GM12865 (cell line): Measurements from ENCODE around the gene RDX.

Source experiments
- DNase-seq: peaks from one replicate; pipeline ENCODE4 v3.0.0; 2010; ENCODE audit warnings: low read depth
- H3K4me3 ChIP-seq: 2 replicates; pipeline ENCODE4 v1.5.1; 2011; ENCODE audit warnings: mild to moderate bottlenecking, low read depth, low read length, control low read depth
- CTCF ChIP-seq: IDR thresholded peaks from 2 replicates; pipeline ENCODE4 v1.5.1; 2011; ENCODE audit warnings: low read length, control low read depth, low read depth, inconsistent platforms; ENCODE audit not compliant: insufficient read depth; ENCODE audit errors: missing control alignments

The RDX gene

GRCh38 chr11:110272919-110273318 is 23.5 kb downstream of the RDX start:
- H3K4me3 ChIP-seq: no peak overlapping the region
- DNase-seq: no peak
- TF ChIP-seq CTCF: no peak

- no peak for TF ChIP-seq CTCF
- no peak for DNase-seq
- no peak overlapping the region for H3K4me3 ChIP-seq
These were observed 26.4 kb downstream of the RDX start for GRCh38 chr11:110269996-110270395.

- no peak overlapping the region for H3K4me3 ChIP-seq
- TF ChIP-seq CTCF: no peak
- no peak for DNase-seq
These were observed 28.0 kb downstream of the RDX start for GRCh38 chr11:110268441-110268840.

- no peak for DNase-seq
- no peak for TF ChIP-seq CTCF
- H3K4me3 ChIP-seq: no peak overlapping the region
These were observed 34.4 kb downstream of the RDX start for GRCh38 chr11:110262072-110262403.

- no peak for TF ChIP-seq CTCF
- no peak overlapping the region for H3K4me3 ChIP-seq
- DNase-seq: no peak
These were observed 35.0 kb downstream of the RDX start for GRCh38 chr11:110261195-110262071.

GRCh38 chr11:110253525-110253924 is 42.9 kb downstream of the RDX start:
- TF ChIP-seq CTCF: no peak
- no peak for DNase-seq
- no peak overlapping the region for H3K4me3 ChIP-seq

- no peak overlapping the region for H3K4me3 ChIP-seq
- no peak for TF ChIP-seq CTCF
- no peak for DNase-seq
These were observed 44.6 kb downstream of the RDX start for GRCh38 chr11:110251836-110252235.
